Sigmoid colon (tissue), 4 donors: ENCODE measurements around the gene MYRF.

Source experiments
- EP300 ChIP-seq, 4 donors: sonication (generic); formaldehyde crosslinking; IDR thresholded peaks; one replicate each; pipeline ENCODE4 v1.6.1; 2017; ENCODE audit warnings: antibody characterized with exemption in 4 of 4
- POLR2A ChIP-seq, 2 donors: fragments of 450-650 bp; IDR thresholded peaks; one replicate each; pipeline ENCODE4 v1.6.1; 2016; ENCODE audit warnings: antibody characterized with exemption in 2 of 2, mild to moderate bottlenecking in 2 of 2, moderate library complexity in 2 of 2
- POLR2AphosphoS5 ChIP-seq, 4 donors: sonication (generic); formaldehyde crosslinking; IDR thresholded peaks; one replicate each; pipeline ENCODE4 v1.6.1; 2017; ENCODE audit warnings: antibody characterized with exemption in 4 of 4
- TF ChIP-seq, protein P1 (sequence below), 4 experiments: fragments of 450-650 bp in 3 of 4; fragments of 200-600 bp in 1 of 4; IDR thresholded peaks; one replicate each; pipeline ENCODE4 v1.5.1; 2016 to 2019; ENCODE audit warnings: antibody characterized with exemption in 4 of 4, mild to moderate bottlenecking in 3 of 4, moderate library complexity in 2 of 4

DNA sequence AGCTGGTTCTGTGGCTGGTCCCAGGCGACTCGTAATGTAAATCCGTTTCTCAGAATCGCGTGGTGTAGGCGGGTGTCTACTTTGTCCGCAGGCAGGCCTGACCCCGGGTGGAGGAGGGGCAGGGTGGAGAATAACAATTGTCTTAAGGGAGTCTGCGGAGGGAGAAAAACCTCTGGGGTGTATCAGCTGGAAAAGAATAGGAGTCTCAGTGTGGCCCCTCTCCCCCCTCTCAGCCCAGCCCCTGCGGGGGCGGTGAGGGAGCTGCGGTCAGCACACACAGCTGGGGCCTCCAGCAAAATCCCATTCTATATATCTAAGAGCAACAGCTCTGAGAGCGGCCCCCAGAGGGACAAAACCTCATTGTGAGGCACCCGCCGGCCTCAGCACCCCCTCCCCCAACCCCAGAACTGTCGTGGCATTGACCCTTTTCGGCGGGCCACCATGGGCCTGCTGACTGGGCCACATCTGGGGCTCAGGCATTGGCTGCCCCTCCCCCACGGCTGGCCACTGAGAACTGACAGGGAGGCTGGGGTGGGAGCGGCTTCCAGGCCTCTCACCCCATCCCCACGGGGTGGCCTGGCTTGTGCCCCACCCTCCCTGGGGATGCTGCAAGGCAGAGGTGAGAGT is 2.7 kb upstream of the MYRF start:
- TF ChIP-seq, protein P1, sequence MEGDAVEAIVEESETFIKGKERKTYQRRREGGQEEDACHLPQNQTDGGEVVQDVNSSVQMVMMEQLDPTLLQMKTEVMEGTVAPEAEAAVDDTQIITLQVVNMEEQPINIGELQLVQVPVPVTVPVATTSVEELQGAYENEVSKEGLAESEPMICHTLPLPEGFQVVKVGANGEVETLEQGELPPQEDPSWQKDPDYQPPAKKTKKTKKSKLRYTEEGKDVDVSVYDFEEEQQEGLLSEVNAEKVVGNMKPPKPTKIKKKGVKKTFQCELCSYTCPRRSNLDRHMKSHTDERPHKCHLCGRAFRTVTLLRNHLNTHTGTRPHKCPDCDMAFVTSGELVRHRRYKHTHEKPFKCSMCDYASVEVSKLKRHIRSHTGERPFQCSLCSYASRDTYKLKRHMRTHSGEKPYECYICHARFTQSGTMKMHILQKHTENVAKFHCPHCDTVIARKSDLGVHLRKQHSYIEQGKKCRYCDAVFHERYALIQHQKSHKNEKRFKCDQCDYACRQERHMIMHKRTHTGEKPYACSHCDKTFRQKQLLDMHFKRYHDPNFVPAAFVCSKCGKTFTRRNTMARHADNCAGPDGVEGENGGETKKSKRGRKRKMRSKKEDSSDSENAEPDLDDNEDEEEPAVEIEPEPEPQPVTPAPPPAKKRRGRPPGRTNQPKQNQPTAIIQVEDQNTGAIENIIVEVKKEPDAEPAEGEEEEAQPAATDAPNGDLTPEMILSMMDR (IDR thresholded peaks at IDR 0.05), result no peak
- no peak for TF ChIP-seq EP300 (IDR thresholded peaks at IDR 0.05)
- no peak for TF ChIP-seq POLR2A (IDR thresholded peaks at IDR 0.05)
- TF ChIP-seq POLR2AphosphoS5 (IDR thresholded peaks at IDR 0.05), result no peak
